IMR-90 (cell line): ENCODE data around the gene CD209. TPM values are rescaled to one million over a fixed set of nuclear protein-coding genes. Genes with fewer than 3 reads are reported as not detected.

Experiments used
- ATAC-seq: fragments of 200-7000 bp; cut with Tn5 transposase; 2 replicates; pipeline ENCODE4 v1.9.1; 2020; ENCODE audit warnings: low read depth, mild to moderate bottlenecking, moderate library complexity
- BruUV-seq: library from RNA; stranded (reverse); fragments of 400-500 nt; replicated peaks from 2 replicates; lab custom pipeline; 2021; lab: Mats Ljungman, UMichigan
- CTCF ChIA-PET: fragments of 300-600 bp; formaldehyde crosslinking; extraction: SDS; loops from one replicate; lab custom pipeline; 2021; ENCODE audit warnings: antibody characterized with exemption; lab: Yijun Ruan, JAX
- POLR2A ChIA-PET: fragments of 300-600 bp; sonication (Branson Sonifier 250); formaldehyde crosslinking; loops from one replicate; lab custom pipeline; 2022; ENCODE audit warnings: antibody characterized with exemption; ENCODE audit not compliant: unreplicated experiment; lab: Charles Lee
- DNase-seq: peaks from one replicate; pipeline ENCODE4 v3.0.0; 2013
- H2AFZ ChIP-seq: replicated peaks from 2 replicates; pipeline ENCODE3; 2013; ENCODE audit warnings: low read length, mild to moderate bottlenecking; ENCODE audit not compliant: poor library complexity
- H2AK5ac ChIP-seq: 2 replicates; pipeline ENCODE4 v1.6.1; 2013; ENCODE audit warnings: low read depth, low read length, inconsistent platforms
- H2AK9ac ChIP-seq: replicated peaks from 2 replicates; pipeline ENCODE3; 2013; ENCODE audit warnings: mild to moderate bottlenecking, low read depth, low read length, moderate library complexity; ENCODE audit not compliant: poor library complexity
- H2BK120ac ChIP-seq: 2 replicates; pipeline ENCODE4 v1.6.1; 2013; ENCODE audit warnings: low read depth, low read length, inconsistent platforms
- H2BK15ac ChIP-seq: 3 replicates; pipeline ENCODE4 v1.6.1; 2013; ENCODE audit warnings: low read depth, low read length, inconsistent platforms
- H2BK20ac ChIP-seq: 2 replicates; pipeline ENCODE4 v1.6.1; 2013; ENCODE audit warnings: low read depth, mild to moderate bottlenecking, inconsistent platforms, low read length, moderate library complexity
- H2BK5ac ChIP-seq: 2 replicates; pipeline ENCODE4 v1.6.1; 2013; ENCODE audit warnings: mild to moderate bottlenecking, low read depth, low read length, inconsistent platforms; ENCODE audit not compliant: poor library complexity, severe bottlenecking
- H3K14ac ChIP-seq: replicated peaks from 2 replicates; pipeline ENCODE4 v1.6.1; 2013; ENCODE audit warnings: low read depth, low read length, inconsistent platforms
- H3K18ac ChIP-seq: 2 replicates; pipeline ENCODE4 v1.6.1; 2013; ENCODE audit warnings: low read depth, low read length, control low read depth
- H3K23ac ChIP-seq: 2 replicates; pipeline ENCODE4 v1.6.1; 2013; ENCODE audit warnings: low read depth, low read length, inconsistent platforms
- H3K27ac ChIP-seq: 2 replicates; pipeline ENCODE4 v1.5.1; 2013; ENCODE audit warnings: mild to moderate bottlenecking, control low read depth, low read length; ENCODE audit not compliant: insufficient read depth
- H3K27me3 ChIP-seq: 2 replicates; pipeline ENCODE4 v1.6.1; 2013; ENCODE audit warnings: low read length; ENCODE audit not compliant: control insufficient read depth, insufficient read depth
- H3K36me3 ChIP-seq: 2 replicates; pipeline ENCODE4 v1.6.1; 2013; ENCODE audit warnings: low read length, mixed read lengths; ENCODE audit not compliant: control insufficient read depth, insufficient read depth
- H3K4ac ChIP-seq: 2 replicates; pipeline ENCODE4 v1.6.1; 2013; ENCODE audit warnings: low read depth, low read length, inconsistent platforms
- H3K4me1 ChIP-seq: 2 replicates; pipeline ENCODE4 v1.6.1; 2013; ENCODE audit warnings: low read length, mixed read lengths; ENCODE audit not compliant: control insufficient read depth, insufficient read depth
- H3K4me2 ChIP-seq: 2 replicates; pipeline ENCODE4 v1.6.1; 2013; ENCODE audit warnings: low read depth, mild to moderate bottlenecking, control low read depth, low read length, moderate library complexity
- H3K4me3 ChIP-seq: 2 replicates; pipeline ENCODE4 v1.5.1; 2013; ENCODE audit warnings: low read depth, mild to moderate bottlenecking, control low read depth, low read length, moderate library complexity; ENCODE audit not compliant: insufficient read depth
- H3K56ac ChIP-seq: 2 replicates; pipeline ENCODE4 v1.6.1; 2013; ENCODE audit warnings: low read length, inconsistent platforms; ENCODE audit not compliant: insufficient read depth; ENCODE audit errors: extremely low read depth
- H3K79me1 ChIP-seq, 2 experiments: 2 replicates each; pipeline ENCODE4 v1.6.1; 2013; ENCODE audit warnings: low read length in 2 of 2, inconsistent platforms in 1 of 2, low read depth in 1 of 2
- H3K9ac ChIP-seq: 2 replicates; pipeline ENCODE4 v1.6.1; 2013; ENCODE audit warnings: low read depth, low read length, control low read depth
- H3K9me1 ChIP-seq: 2 replicates; pipeline ENCODE4 v1.6.1; 2013; ENCODE audit warnings: low read length, inconsistent platforms; ENCODE audit not compliant: insufficient read depth
- H3K9me3 ChIP-seq: 2 replicates; pipeline ENCODE4 v1.6.1; 2013; ENCODE audit warnings: low read length; ENCODE audit not compliant: control insufficient read depth, insufficient read depth
- H4K20me1 ChIP-seq: 2 replicates; pipeline ENCODE4 v1.6.1; 2013; ENCODE audit warnings: low read length, inconsistent platforms; ENCODE audit not compliant: insufficient read depth
- H4K5ac ChIP-seq: 2 replicates; pipeline ENCODE4 v1.6.1; 2013; ENCODE audit warnings: mild to moderate bottlenecking, low read depth, low read length, control low read depth
- H4K8ac ChIP-seq, 2 experiments: 2 replicates each; pipeline ENCODE4 v1.6.1; 2013; ENCODE audit warnings: low read depth in 2 of 2, low read length in 2 of 2, control low read depth in 1 of 2, inconsistent platforms in 1 of 2
- H4K91ac ChIP-seq: 2 replicates; pipeline ENCODE4 v1.6.1; 2013; ENCODE audit warnings: low read depth, low read length, inconsistent platforms; ENCODE audit not compliant: insufficient read depth
- BHLHE40 ChIP-seq: fragments of 150-350 bp; IDR thresholded peaks from 2 replicates; pipeline ENCODE4 v1.6.1; 2016; ENCODE audit warnings: mild to moderate bottlenecking, low read depth, low read length
- CEBPB ChIP-seq: IDR thresholded peaks from 2 replicates; pipeline ENCODE4 v1.6.1; 2012; ENCODE audit warnings: low read depth, low read length, improper control_type of control experiment
- CHD1 ChIP-seq: IDR thresholded peaks from 2 replicates; pipeline ENCODE4 v1.6.1; 2012; ENCODE audit warnings: low read depth, low read length, improper control_type of control experiment
- ELK1 ChIP-seq: fragments of 150-350 bp; IDR thresholded peaks from 2 replicates; pipeline ENCODE4 v1.6.1; 2016; ENCODE audit warnings: low read depth, mild to moderate bottlenecking, low read length, moderate library complexity, borderline replicate concordance
- FOS ChIP-seq: fragments of 150-350 bp; IDR thresholded peaks from 2 replicates; pipeline ENCODE4 v1.6.1; 2016; ENCODE audit warnings: low read depth, low read length
- MAZ ChIP-seq: IDR thresholded peaks from 2 replicates; pipeline ENCODE4 v1.6.1; 2012; ENCODE audit warnings: low read depth, mild to moderate bottlenecking, low read length, improper control_type of control experiment, moderate library complexity, borderline replicate concordance
- NFE2L2 ChIP-seq: fragments of 150-350 bp; IDR thresholded peaks from 2 replicates; pipeline ENCODE4 v1.6.1; 2016; ENCODE audit warnings: low read depth, mild to moderate bottlenecking, low read length
- RAD21 ChIP-seq: IDR thresholded peaks from 2 replicates; pipeline ENCODE4 v1.6.1; 2012; ENCODE audit warnings: low read length, improper control_type of control experiment
- RCOR1 ChIP-seq: IDR thresholded peaks from 2 replicates; pipeline ENCODE4 v1.6.1; 2012; ENCODE audit warnings: mild to moderate bottlenecking, low read length, improper control_type of control experiment; ENCODE audit not compliant: insufficient replicate concordance
- RFX5 ChIP-seq: IDR thresholded peaks from 2 replicates; pipeline ENCODE4 v1.8.0; 2012; ENCODE audit warnings: low read depth, mild to moderate bottlenecking, low read length, moderate library complexity
- SMC3 ChIP-seq: fragments of 150-350 bp; IDR thresholded peaks from 2 replicates; pipeline ENCODE4 v1.6.1; 2016; ENCODE audit warnings: low read depth, mild to moderate bottlenecking, antibody characterized with exemption, low read length, moderate library complexity
- USF2 ChIP-seq: fragments of 150-350 bp; IDR thresholded peaks from 2 replicates; pipeline ENCODE4 v1.6.1; 2017; ENCODE audit warnings: mild to moderate bottlenecking, antibody characterized with exemption, low read length, low read depth
- WGBS, 2 experiments: methylation state at CpG; one replicate each; pipeline versions ENCODE4 v1.1.5 to v1.1.7; 2013; ENCODE audit warnings: missing lambda C conversion rate in 2 of 2; ENCODE audit not compliant: insufficient read length in 1 of 2; ENCODE audit errors: extremely low coverage in 2 of 2; 5-methylcytosine and 5-hydroxymethylcytosine counted together
- dilution Hi-C: fragments of 300-500 bp; cut with HindIII; formaldehyde crosslinking; loops from one replicate; pipeline ENCODE4 v1.14.3; 2018; ENCODE audit warnings: low sequenced_read_pairs; ENCODE audit not compliant: unreplicated experiment
- in situ Hi-C: fragments of 300-500 bp; cut with MboI; formaldehyde crosslinking; loops from 3 replicates; pipeline ENCODE4 v1.14.3; 2019; ENCODE audit warnings: low sequenced_read_pairs, inconsistent platforms, mixed read lengths
- intact Hi-C: fragments of 100-400 bp; cut with micrococcal nuclease; formaldehyde crosslinking; loops from 2 replicates; pipeline ENCODE4 v1.10.0; 2022
- polyA plus RNA-seq, 3 experiments: library from polyadenylated mRNA; depleted of rRNA; stranded (reverse); fragments of >200 nt; gene quantifications; 2 replicates each; pipeline ENCODE4 v1.2.3, GENCODE V29; 2012; ENCODE audit warnings: low replicate concordance in 1 of 3
- total RNA-seq: library from RNA; depleted of rRNA; stranded (reverse); fragments of >200 nt; gene quantifications from 2 replicates; pipeline ENCODE4 v1.2.3, GENCODE V29; 2012

The CD209 gene
- total and polyA plus RNA-seq, 2 of the 4 experiments (the other 2 are of a cell fraction) = not detected

GRCh38 chr19:7699003-7699402 lies 48.3 kb downstream of the CD209 start:
- Histone ChIP-seq H3K9me3 (no peaks in the 10 kb centered on the region), H3K23ac (no peak overlapping the region), H3K4ac (no peak overlapping the region), H2BK5ac (no peak overlapping the region), H2AFZ (no peak overlapping the region), H3K27me3 (peaks cover 24% of the 10 kb centered on the region), H3K4me2 (no peak overlapping the region), H2AK9ac (no peak overlapping the region), H2BK20ac (no peak overlapping the region), H2AK5ac (no peak overlapping the region), H3K4me1 (no peaks in the 10 kb centered on the region), H3K27ac (no peak overlapping the region), H2BK15ac (no peak overlapping the region), H4K20me1 (no peaks in the 10 kb centered on the region), H3K14ac (no peak overlapping the region), H2BK120ac (no peak overlapping the region), H3K79me1 (no peaks in the 10 kb centered on the region), H3K4me3 (no peak overlapping the region), H4K5ac (no peak overlapping the region), H4K91ac (no peak overlapping the region), H3K36me3 (no peaks in the 10 kb centered on the region), H3K9me1 (no peaks in the 10 kb centered on the region), H3K56ac (no peak overlapping the region), H3K18ac (no peak overlapping the region), H3K9ac (no peak overlapping the region), H4K8ac (no peak overlapping the region)
- intact Hi-C loops = no loop called here
- no peak for TF ChIP-seq RFX5
- TF ChIP-seq BHLHE40 = no peak
- no peak for TF ChIP-seq CHD1
- TF ChIP-seq NFE2L2 = no peak
- no peak for TF ChIP-seq ELK1
- no peak for TF ChIP-seq FOS
- no peak for TF ChIP-seq MAZ
- TF ChIP-seq USF2 = no peak
- no peak for TF ChIP-seq RCOR1
- no peak for TF ChIP-seq RAD21
- TF ChIP-seq SMC3 = no peak
- no peak for TF ChIP-seq CEBPB
- ATAC-seq (no peak), DNase-seq (no peak)
- ChIA-PET CTCF (interaction anchor here (0.7 to 1.4 kb wide), 2 partner anchors 18 to 83 kb away, joined by 3 to 6 read pairs; partner anchors contain the start of gene TRAPPC5), POLR2A (no interaction called here)
- in situ Hi-C loops = no loop called here
- 40% methylated on average over 2 of the region's 2 CpGs; no CpG with 5 or more reads in 1 of the 2 experiments for WGBS, 2 experiments
- dilution Hi-C loops = no loop called here
- no TSS peak for BruUV-seq
